Muscle of arm (tissue), 12 donors: Measurements from ENCODE around the gene MAPKAP1. TPM values are rescaled to one million over a fixed set of nuclear protein-coding genes. Genes with fewer than 3 reads are reported as not detected.

Experiments
- DNase-seq: peaks from one replicate; pipeline ENCODE4 v3.0.0-alpha.2; 2013
- polyA plus RNA-seq, 12 donors: library from polyadenylated mRNA; unstranded; fragments of 120-200 nt; gene quantifications; one replicate each; pipeline ENCODE4 v1.2.1, GENCODE V29; 2013; ENCODE audit not compliant: insufficient read length in 12 of 12

Gene MAPKAP1
- polyA plus RNA-seq, 12 donors: 61.5 to 78.0 (median 72.4) TPM; not detected in 1

- DNase-seq: no peak
Measured at GRCh38 chr9:125515281-125515680, 191.7 kb downstream of the MAPKAP1 start.

- DNase-seq: no peak
Measured at GRCh38 chr9:125514468-125514867, 192.5 kb downstream of the MAPKAP1 start.

- no peak for DNase-seq
Measured at GRCh38 chr9:125513668-125514413, 193.2 kb downstream of the MAPKAP1 start.

- DNase-seq: no peak
Measured at GRCh38 chr9:125513303-125513667, 193.7 kb downstream of the MAPKAP1 start.

GRCh38 chr9:125511789-125512660 is 195.0 kb downstream of the MAPKAP1 start:
- DNase-seq: no peak

GRCh38 chr9:125510980-125511379 is 196.0 kb downstream of the MAPKAP1 start:
- no peak for DNase-seq

- no peak for DNase-seq
Measured at GRCh38 chr9:125509476-125509875, 197.5 kb downstream of the MAPKAP1 start.

GRCh38 chr9:125508249-125508648 is 198.8 kb downstream of the MAPKAP1 start:
- DNase-seq: no peak

- DNase-seq: no peak
Measured at GRCh38 chr9:125507226-125507625, 199.8 kb downstream of the MAPKAP1 start.

- DNase-seq: peak; percentile 62
Measured at GRCh38 chr9:125505988-125506438, 201.0 kb downstream of the MAPKAP1 start.

- DNase-seq: no peak
Measured at GRCh38 chr9:125504616-125505015, 202.4 kb downstream of the MAPKAP1 start.

GRCh38 chr9:125497906-125498305 is 209.1 kb downstream of the MAPKAP1 start:
- DNase-seq: no peak

GRCh38 chr9:125497478-125497877 is 209.5 kb downstream of the MAPKAP1 start:
- no peak for DNase-seq

GRCh38 chr9:125496313-125496834 is 210.6 kb downstream of the MAPKAP1 start:
- no peak for DNase-seq

- no peak for DNase-seq
Measured at GRCh38 chr9:125495172-125496119, 211.6 kb downstream of the MAPKAP1 start.

GRCh38 chr9:125494653-125494915 is 212.4 kb downstream of the MAPKAP1 start:
- DNase-seq: no peak

GRCh38 chr9:125493881-125494652 is 212.9 kb downstream of the MAPKAP1 start:
- no peak for DNase-seq

- DNase-seq: no peak
Measured at GRCh38 chr9:125493384-125493783, 213.6 kb downstream of the MAPKAP1 start.

GRCh38 chr9:125492719-125493118 is 214.3 kb downstream of the MAPKAP1 start:
- DNase-seq: no peak

GRCh38 chr9:125487842-125488241 is 219.2 kb downstream of the MAPKAP1 start:
- DNase-seq: no peak

GRCh38 chr9:125486576-125486975 is 220.4 kb downstream of the MAPKAP1 start:
- DNase-seq: no peak
